ENCODE data around the gene VRK1. TPM values are rescaled to one million over a fixed set of nuclear protein-coding genes. Genes with fewer than 3 reads are reported as not detected.

The VRK1 gene
- total and polyA plus RNA-seq, 2 of the 4 experiments (the other 2 are of a cell fraction): 14.2 to 19.9 TPM

DNA sequence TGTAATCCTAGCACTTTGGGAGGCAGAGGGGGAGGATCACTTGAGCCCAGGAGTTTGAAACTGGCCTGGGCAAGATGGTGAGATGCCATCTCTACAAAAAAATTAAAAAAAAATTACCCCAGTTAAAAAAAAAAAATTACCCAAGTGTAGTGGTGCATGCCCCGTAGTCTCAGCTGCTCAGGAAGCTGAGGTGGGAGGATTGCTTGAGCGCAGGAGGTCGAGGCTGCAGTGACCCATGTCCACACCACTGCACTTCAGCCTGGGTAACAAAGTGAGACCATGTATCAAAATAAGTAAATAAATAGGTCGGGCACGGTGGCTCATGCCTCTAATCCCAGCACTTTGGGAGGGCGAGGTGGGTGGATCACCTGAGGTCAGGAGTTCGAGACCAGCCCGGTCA lies 128.8 kb downstream of the VRK1 start:
- Histone ChIP-seq H3K14ac (replicated peaks; ENCODE audit: low read depth, low read length) (no peak overlapping the region), H3K4me3 (ENCODE audit: insufficient read depth, low read depth, low read length) (no peak overlapping the region), H3K27me3 (ENCODE audit: control insufficient read depth, insufficient read depth, low read length) (no peaks in the 10 kb centered on the region), H3K4me2 (ENCODE audit: low read depth, low read length) (no peak overlapping the region), H3K27ac (ENCODE audit: insufficient read depth, low read length) (no peak overlapping the region), H2BK15ac (ENCODE audit: low read depth, low read length) (no peak overlapping the region), H2BK20ac (ENCODE audit: low read depth, low read length) (no peak overlapping the region), H2AK5ac (ENCODE audit: low read depth, low read length) (no peak overlapping the region), H3K4me1 (ENCODE audit: control insufficient read depth, insufficient read depth, low read length) (no peaks in the 10 kb centered on the region), H3K9me3 (ENCODE audit: control insufficient read depth, insufficient read depth, low read length) (peaks cover 15% of the 10 kb centered on the region; the same call in 1 of the 2 replicates), H2BK120ac (ENCODE audit: low read depth, low read length) (no peak overlapping the region), H3K36me3 (ENCODE audit: control insufficient read depth, insufficient read depth, low read length) (no peaks in the 10 kb centered on the region), H3K23ac (ENCODE audit: low read depth, low read length) (no peak overlapping the region), H3K56ac (ENCODE audit: extremely low read depth, insufficient read depth, low read length) (no peak overlapping the region), H3K79me1 (ENCODE audit: low read depth in 1 of 2, low read length in 2 of 2) (no peaks in the 10 kb centered on the region), H3K9me1 (ENCODE audit: insufficient read depth, low read length) (no peaks in the 10 kb centered on the region), H3K9ac (ENCODE audit: low read depth, low read length) (no peak overlapping the region), H2BK5ac (ENCODE audit: low read depth, low read length, poor library complexity, severe bottlenecking) (no peak overlapping the region), H3K4ac (ENCODE audit: low read depth, low read length) (no peak overlapping the region), H2AK9ac (replicated peaks; ENCODE audit: low read depth, low read length, poor library complexity) (no peak overlapping the region), H2AFZ (replicated peaks; ENCODE audit: low read length, poor library complexity) (no peak overlapping the region), H4K91ac (ENCODE audit: insufficient read depth, low read depth, low read length) (no peak overlapping the region), H4K20me1 (ENCODE audit: insufficient read depth, low read length) (no peaks in the 10 kb centered on the region), H3K18ac (ENCODE audit: low read depth, low read length) (no peak overlapping the region), H4K5ac (ENCODE audit: low read depth, low read length) (no peak overlapping the region), H4K8ac (ENCODE audit: low read depth in 2 of 2, low read length in 2 of 2) (no peak overlapping the region)
- dilution Hi-C loops (cut with HindIII; ENCODE audit: low sequenced_read_pairs, unreplicated experiment): no loop called here
- ChIA-PET POLR2A (ENCODE audit: unreplicated experiment) (no interaction called here), CTCF (no interaction called here)
- intact Hi-C loops (cut with micrococcal nuclease): no loop called here
- no CpG with 5 or more reads among the region's 8 CpGs for WGBS, 2 experiments (ENCODE audit: extremely low coverage in 2 of 2, insufficient read length in 1 of 2)
- no peak for DNase-seq
- BruUV-seq (replicated peaks): no TSS peak
- in situ Hi-C loops (cut with MboI; ENCODE audit: low sequenced_read_pairs): no loop called here
- TF ChIP-seq NFE2L2 (IDR thresholded peaks at IDR 0.05; ENCODE audit: low read depth, low read length): no peak
- TF ChIP-seq, protein P1, sequence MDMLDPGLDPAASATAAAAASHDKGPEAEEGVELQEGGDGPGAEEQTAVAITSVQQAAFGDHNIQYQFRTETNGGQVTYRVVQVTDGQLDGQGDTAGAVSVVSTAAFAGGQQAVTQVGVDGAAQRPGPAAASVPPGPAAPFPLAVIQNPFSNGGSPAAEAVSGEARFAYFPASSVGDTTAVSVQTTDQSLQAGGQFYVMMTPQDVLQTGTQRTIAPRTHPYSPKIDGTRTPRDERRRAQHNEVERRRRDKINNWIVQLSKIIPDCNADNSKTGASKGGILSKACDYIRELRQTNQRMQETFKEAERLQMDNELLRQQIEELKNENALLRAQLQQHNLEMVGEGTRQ (IDR thresholded peaks at IDR 0.05; ENCODE audit: low read depth, low read length): no peak
- no peak for TF ChIP-seq POLR2A (IDR thresholded peaks at IDR 0.05; ENCODE audit: low read depth, low read length)
- no peak for TF ChIP-seq MAFK (IDR thresholded peaks at IDR 0.05; ENCODE audit: low read depth, low read length)
- TF ChIP-seq SMC3 (IDR thresholded peaks at IDR 0.05; ENCODE audit: low read depth, low read length): no peak
- TF ChIP-seq, protein P2, sequence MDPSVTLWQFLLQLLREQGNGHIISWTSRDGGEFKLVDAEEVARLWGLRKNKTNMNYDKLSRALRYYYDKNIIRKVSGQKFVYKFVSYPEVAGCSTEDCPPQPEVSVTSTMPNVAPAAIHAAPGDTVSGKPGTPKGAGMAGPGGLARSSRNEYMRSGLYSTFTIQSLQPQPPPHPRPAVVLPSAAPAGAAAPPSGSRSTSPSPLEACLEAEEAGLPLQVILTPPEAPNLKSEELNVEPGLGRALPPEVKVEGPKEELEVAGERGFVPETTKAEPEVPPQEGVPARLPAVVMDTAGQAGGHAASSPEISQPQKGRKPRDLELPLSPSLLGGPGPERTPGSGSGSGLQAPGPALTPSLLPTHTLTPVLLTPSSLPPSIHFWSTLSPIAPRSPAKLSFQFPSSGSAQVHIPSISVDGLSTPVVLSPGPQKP (IDR thresholded peaks at IDR 0.05; ENCODE audit: borderline replicate concordance, low read depth, low read length): no peak
- no peak for TF ChIP-seq RFX5 (IDR thresholded peaks at IDR 0.05; ENCODE audit: low read depth, low read length)
- TF ChIP-seq BHLHE40 (IDR thresholded peaks at IDR 0.05; ENCODE audit: low read depth, low read length): no peak
- TF ChIP-seq, protein P3, sequence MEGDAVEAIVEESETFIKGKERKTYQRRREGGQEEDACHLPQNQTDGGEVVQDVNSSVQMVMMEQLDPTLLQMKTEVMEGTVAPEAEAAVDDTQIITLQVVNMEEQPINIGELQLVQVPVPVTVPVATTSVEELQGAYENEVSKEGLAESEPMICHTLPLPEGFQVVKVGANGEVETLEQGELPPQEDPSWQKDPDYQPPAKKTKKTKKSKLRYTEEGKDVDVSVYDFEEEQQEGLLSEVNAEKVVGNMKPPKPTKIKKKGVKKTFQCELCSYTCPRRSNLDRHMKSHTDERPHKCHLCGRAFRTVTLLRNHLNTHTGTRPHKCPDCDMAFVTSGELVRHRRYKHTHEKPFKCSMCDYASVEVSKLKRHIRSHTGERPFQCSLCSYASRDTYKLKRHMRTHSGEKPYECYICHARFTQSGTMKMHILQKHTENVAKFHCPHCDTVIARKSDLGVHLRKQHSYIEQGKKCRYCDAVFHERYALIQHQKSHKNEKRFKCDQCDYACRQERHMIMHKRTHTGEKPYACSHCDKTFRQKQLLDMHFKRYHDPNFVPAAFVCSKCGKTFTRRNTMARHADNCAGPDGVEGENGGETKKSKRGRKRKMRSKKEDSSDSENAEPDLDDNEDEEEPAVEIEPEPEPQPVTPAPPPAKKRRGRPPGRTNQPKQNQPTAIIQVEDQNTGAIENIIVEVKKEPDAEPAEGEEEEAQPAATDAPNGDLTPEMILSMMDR (conservative IDR thresholded peaks at IDR 0.05; ENCODE audit: low read depth, low read length): no peak
- TF ChIP-seq RAD21 (IDR thresholded peaks at IDR 0.05; ENCODE audit: low read length): no peak
- no peak for TF ChIP-seq RCOR1 (IDR thresholded peaks at IDR 0.05; ENCODE audit: insufficient replicate concordance, low read length)
- TF ChIP-seq FOS (IDR thresholded peaks at IDR 0.05; ENCODE audit: low read depth, low read length): no peak
- no peak for TF ChIP-seq MAZ (IDR thresholded peaks at IDR 0.05; ENCODE audit: borderline replicate concordance, low read depth, low read length)
- TF ChIP-seq CEBPB (IDR thresholded peaks at IDR 0.05; ENCODE audit: low read depth, low read length): no peak
- no peak for ATAC-seq (ENCODE audit: low read depth)
